ENCODE data around the gene CDR2L.

DNA sequence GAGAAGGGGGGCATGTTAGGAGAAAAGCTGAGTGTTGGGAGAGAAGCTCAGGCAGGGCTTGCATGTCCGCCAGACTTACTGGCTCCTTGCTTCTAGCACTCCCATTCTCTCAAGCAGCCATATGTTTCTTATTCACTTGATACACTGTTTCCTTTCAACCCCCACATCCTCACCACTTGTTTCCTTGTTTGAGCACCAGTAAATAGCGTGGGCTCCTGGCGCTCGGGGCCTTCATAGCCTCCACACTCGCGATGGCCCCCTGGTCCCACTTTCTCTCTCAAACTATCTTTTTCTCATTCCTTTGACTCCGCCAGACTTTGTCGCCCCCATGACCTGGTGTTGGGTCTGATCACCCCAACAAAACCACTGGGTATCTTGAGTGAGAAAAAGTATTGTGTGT is 42.7 kb downstream of the CDR2L start:
- TF ChIP-seq GABPA (IDR thresholded peaks at IDR 0.05; ENCODE audit: low read depth) (no peak), EP300 (IDR thresholded peaks at IDR 0.05; ENCODE audit: borderline replicate concordance in 1 of 2, low read depth in 1 of 2, low read length in 1 of 2) (no peak), ELF1 (IDR thresholded peaks at IDR 0.05) (no peak), JUND (IDR thresholded peaks at IDR 0.05) (no peak), YY1 (IDR thresholded peaks at IDR 0.05; ENCODE audit: low read depth) (no peak)
- TF ChIP-seq, protein P1, sequence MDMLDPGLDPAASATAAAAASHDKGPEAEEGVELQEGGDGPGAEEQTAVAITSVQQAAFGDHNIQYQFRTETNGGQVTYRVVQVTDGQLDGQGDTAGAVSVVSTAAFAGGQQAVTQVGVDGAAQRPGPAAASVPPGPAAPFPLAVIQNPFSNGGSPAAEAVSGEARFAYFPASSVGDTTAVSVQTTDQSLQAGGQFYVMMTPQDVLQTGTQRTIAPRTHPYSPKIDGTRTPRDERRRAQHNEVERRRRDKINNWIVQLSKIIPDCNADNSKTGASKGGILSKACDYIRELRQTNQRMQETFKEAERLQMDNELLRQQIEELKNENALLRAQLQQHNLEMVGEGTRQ (IDR thresholded peaks at IDR 0.05; ENCODE audit: borderline replicate concordance, low read depth, low read length) = no peak
- TF ChIP-seq, protein P2, sequence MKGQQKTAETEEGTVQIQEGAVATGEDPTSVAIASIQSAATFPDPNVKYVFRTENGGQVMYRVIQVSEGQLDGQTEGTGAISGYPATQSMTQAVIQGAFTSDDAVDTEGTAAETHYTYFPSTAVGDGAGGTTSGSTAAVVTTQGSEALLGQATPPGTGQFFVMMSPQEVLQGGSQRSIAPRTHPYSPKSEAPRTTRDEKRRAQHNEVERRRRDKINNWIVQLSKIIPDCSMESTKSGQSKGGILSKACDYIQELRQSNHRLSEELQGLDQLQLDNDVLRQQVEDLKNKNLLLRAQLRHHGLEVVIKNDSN (IDR thresholded peaks at IDR 0.05; ENCODE audit: borderline replicate concordance, low read depth) = 0 out of 2 replicates have a peak, but pooled peaks have one; percentile 13
- TF ChIP-seq, protein P3, sequence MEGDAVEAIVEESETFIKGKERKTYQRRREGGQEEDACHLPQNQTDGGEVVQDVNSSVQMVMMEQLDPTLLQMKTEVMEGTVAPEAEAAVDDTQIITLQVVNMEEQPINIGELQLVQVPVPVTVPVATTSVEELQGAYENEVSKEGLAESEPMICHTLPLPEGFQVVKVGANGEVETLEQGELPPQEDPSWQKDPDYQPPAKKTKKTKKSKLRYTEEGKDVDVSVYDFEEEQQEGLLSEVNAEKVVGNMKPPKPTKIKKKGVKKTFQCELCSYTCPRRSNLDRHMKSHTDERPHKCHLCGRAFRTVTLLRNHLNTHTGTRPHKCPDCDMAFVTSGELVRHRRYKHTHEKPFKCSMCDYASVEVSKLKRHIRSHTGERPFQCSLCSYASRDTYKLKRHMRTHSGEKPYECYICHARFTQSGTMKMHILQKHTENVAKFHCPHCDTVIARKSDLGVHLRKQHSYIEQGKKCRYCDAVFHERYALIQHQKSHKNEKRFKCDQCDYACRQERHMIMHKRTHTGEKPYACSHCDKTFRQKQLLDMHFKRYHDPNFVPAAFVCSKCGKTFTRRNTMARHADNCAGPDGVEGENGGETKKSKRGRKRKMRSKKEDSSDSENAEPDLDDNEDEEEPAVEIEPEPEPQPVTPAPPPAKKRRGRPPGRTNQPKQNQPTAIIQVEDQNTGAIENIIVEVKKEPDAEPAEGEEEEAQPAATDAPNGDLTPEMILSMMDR (IDR thresholded peaks at IDR 0.05) = no peak
